Brain pericyte (primary cell): ENCODE results near the gene LIPH.
"Not testable (repeated sequence)": the region's sequence is repeated elsewhere in the genome, so short reads cannot be mapped to it uniquely, and the experiment has no call there.

Experiments
- DNase-seq: peaks from one replicate; pipeline ENCODE4 v3.0.0-alpha.2; 2012; ENCODE audit warnings: low read depth, low spot score

LIPH gene

DNA sequence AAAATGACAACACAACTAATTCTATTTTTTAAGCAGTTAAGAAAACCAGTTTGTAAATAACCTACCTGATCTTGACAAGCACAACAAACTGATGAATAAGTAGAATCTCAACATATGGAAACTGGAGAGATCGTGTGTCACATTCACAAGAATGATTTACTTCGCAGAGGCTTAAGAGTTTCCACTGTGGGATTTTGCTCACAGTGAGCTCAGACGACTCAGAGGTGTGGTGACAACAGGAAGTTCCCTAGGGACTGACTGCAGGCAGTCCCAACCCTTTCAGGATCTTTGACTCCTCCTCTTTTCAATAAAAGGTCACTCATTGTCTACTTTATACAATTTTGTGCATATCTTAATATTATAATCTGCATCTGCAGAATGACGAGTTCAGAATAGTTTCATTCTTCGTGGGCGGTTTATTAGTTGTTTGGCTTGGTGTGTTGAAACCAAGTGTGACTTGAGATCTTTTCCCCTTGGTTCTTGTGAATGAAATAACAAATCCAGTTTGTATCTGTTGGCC lies at the start of gene LIPH:
LIPH (minus strand) TSS at position 231 of the 520 bp plus-strand sequence; CDS start at position 114, 117 bp downstream.
- DNase-seq = no peak

DNA sequence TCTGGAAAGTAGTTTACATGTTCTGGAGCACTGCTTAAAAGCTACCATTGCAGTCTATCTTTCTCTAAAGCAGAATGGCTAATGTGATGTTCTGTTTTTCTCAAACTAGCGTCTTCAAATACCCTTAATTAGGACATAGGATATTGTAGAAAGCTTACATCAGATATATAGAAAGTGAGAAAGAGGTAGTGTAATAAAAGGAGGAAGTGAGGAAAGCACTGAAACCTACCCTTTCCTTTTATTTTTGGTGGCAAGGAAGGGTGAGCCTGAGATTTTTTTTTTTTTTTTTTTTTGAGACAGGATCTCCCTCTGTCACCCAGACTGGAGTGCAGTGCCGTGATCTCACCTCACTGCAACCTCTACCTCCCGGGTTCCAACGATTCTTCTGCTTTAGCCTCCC lies 43.1 kb upstream of the LIPH start:
- DNase-seq = no peak

DNA sequence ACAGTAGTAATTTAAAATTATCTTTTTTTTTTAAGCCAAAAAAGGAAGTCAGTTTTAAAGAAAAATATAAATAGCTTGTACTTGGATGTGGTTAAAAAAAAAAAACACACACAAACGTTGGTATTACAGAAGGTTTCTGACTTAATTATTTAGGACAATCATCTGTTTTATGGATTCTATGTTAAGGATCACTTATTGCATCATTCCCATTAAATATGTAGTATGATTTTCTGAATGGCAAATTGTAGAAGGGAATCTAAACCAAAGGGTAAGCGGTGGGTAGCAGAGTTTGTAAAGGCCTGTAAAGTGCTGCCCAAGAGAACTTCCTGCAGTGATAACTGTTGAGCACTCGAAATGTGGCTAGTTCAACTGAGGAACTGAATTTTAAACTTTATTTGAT lies 41.7 kb upstream of the LIPH start:
- no peak for DNase-seq

DNA sequence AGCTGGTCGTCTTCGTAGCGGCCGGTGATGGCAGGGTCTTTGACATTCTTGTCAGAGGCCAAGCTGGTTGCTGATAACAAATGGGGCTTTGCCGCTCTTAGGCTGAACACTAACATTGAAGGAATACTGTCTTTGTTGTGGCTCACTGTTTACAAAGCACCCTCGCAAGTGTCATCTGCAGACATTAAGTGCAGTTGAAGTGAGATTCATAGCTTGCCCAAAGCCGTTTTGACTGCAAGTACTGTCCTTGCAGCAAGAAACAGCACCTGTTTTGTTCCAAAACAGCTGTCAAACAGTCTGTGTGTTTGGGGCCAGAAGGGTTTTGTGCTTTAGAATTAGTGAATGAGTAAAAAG lies 34.3 kb upstream of the LIPH start:
- DNase-seq = peak; percentile 12

DNA sequence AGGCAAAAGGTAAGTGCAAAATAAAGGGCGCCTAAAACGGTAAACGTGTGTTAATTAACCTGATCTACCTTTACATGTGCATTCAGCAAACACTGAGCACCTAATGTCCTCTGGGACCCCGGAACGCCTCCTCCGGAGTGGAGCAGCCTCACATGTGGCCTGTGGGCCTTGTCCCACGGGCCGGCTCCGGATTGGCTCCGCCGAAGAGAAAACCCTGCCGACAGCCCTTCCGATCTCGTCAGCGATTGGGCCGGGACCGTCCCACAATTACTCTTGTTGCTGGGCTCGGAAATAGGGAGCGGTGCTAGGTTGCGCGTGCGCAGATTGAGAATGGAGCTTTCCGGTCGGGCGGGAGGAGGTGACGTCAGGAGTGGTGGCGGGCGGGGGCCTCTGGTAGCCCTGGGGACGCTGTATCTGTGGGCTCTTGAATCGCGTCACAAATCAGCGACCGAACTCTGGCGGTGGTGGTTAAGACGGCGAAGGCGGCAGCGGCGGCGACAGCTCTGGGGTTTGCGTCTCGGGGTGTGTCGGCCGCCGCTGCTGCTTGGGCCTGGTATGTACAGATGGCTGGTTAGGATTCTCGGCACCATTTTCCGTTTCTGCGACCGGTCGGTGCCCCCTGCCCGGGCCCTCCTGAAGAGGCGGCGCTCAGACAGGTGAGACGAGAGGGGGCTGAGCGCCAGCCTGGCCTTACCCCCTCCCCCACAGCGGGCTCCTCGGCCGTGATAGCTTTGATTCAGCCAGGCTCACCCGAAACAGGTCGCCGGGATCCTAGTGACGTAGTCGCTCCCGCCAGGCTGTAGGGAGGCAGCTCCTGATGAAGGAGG lies 33.7 kb upstream of the LIPH start, which contains the start of gene SENP2:
SENP2 (plus strand) TSS at position 437 of the 827 bp plus-strand sequence; CDS start at position 556, 119 bp downstream.
- DNase-seq = peak; percentile 97

DNA sequence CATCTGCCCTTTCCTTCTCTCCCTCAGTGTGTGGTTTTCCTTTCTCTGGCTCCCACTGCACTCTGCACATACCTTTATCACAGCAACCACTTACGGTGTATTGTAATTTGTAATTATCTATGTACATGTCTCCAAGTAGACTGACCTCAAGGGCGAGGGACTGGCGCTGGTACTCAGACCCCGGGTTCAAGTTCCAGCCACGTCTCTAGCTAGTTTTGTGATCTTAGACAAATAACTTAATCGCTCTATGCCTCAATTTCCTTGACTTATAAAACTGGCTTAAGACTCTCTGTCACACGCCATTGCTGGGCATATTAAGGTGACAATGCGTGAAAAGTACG lies 33.1 kb upstream of the LIPH start:
- DNase-seq = no peak

DNA sequence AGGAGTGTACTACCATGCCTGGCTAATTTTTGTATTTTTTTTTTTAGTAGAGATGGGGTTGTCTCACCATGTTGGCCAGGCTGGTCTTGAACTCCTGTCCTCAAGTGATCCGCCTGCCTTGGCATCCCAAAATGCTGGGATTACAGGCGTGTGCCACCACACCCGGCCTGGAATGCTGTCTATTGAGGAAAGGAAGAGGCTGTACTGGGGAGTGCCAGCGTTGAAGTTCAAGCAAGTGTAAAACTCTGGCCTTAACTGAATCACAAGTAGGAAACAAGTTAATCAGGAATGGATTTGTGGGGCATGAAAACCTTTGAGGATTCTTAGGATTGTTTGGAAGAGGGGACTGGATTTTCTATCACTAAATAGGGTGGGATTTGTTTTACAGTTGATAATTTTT lies 32.3 kb upstream of the LIPH start:
- no peak for DNase-seq

DNA sequence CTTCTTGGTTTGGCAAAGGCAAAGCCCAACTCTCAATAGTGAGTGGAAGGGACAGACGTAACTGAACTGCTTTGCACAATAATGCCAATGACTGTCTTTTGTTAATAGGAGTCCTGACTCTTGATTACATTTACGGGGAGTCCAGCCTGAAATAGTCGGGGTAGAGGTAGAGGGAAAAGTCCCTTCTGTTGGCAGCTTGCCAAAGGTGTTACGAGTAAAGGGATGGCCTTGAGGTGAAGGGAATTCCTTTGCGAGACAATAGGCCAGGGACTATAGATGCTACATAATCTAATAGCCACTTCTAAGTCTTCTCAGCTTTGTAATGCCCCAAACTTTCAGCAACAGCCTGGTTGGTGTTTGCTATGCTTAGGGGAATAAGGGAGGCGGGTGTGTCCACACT lies 31.5 kb upstream of the LIPH start:
- DNase-seq = no peak

DNA sequence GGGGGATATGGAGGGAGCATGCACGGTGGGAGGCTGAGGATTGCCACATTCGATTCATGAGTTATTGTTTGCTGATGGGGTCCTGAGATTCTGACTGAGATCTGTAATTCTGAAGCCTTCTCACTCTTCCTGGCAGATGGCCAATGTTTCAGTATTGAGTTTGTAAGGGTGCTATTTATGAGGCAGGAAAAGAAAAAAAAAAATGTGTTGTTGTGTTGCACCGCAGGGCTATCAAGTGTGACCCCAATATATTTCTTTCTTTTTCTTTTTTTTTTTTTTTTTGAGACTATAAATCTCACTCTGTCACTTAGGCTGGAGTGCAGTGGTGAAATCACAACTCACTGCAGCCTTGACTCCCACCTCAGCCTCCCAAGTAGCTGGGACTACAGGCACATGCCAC lies 30.5 kb upstream of the LIPH start:
- no peak for DNase-seq

DNA sequence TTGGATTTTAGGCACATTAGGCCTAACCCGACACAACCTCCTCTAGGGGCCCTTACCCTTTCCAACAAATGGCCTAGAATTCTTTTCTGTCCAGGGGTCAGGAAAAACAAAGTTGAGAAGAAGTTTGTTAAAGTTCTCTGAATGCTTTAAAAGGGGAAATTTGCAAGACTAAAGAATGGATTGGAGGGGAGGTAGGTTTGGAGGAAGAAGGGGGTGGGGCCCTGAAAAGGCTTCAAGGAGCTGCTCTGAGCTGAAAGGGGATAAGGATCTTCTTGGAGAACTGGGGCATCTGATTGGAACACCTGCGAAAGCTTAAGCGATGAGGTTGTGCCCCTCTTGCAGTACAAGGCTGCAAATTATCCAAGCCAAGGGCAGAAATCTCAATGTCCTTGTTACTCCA lies 29.8 kb upstream of the LIPH start:
- no peak for DNase-seq

DNA sequence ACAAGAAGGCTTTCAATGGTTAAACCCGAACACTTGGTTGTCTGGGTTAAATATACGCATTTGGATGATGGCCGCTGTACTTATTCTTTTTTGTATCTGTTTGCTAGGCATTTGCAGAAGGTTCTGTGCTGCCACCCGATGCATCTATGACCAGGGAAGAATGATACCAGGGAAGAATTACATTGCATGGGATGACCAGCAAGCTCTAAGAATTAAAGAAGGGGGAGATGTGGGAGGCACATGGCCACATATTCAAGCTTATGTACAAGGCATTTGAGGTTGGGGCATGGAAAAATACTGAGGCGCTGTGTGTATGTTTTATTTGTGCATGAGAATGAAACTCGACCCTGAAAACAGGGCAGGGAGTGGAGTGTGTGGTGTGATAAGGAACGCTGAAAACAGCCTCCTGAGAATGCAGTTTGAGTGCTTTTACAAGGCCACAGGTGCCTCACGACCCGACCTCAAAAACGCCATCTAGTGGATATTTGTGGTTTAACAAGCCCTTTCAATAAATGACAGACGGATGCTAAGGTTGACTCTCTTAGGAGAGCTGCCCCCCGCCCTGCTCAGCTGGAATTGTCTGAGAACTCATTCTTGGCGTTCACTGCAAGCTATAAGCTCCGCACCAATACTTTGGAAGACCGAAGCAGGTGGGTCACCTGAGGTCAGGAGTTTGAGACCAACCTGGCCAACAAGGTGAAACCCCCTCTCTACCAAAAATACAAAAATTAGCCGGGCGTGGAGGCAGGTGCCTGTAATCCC lies 22.9 kb upstream of the LIPH start:
- not testable (repeated sequence) for DNase-seq

DNA sequence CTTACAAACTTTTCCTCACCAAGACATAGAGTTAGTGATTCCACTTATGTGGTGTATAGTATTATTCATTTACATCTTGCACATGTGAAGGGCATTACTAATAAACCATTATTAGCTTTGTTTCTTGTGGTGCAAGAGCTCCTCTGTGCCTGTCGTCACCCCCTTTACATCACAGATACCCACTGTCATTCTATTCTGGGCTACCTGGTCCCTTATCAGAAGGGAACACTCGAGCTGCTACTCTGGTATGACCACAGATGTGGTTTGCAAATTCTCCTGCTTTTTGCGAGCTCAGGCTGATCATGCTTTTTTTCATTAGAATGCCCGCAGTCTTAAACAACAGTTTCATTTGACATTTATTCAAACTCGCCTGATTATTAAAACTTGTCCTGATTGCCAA lies 19.8 kb upstream of the LIPH start:
- DNase-seq = no peak

DNA sequence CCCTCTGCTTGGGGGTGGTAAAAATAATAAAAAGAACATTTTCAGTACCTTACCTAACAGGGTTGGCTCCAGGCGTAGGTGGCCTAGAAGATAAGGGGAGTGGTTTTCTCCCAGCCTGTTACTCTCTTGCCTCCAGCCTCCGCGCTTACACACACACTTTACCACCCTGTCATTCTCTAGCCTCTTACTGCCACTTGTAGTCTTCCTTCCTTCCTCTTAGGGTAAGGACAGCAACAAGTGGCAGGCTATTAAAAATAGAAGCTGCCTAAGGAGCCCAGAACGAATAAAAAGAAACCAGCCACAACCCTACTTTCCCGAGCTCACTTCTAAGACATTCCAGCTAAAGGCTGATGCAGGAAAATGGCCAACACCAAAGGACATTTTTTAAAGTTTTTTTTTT lies 9.6 kb upstream of the LIPH start:
- DNase-seq = no peak

DNA sequence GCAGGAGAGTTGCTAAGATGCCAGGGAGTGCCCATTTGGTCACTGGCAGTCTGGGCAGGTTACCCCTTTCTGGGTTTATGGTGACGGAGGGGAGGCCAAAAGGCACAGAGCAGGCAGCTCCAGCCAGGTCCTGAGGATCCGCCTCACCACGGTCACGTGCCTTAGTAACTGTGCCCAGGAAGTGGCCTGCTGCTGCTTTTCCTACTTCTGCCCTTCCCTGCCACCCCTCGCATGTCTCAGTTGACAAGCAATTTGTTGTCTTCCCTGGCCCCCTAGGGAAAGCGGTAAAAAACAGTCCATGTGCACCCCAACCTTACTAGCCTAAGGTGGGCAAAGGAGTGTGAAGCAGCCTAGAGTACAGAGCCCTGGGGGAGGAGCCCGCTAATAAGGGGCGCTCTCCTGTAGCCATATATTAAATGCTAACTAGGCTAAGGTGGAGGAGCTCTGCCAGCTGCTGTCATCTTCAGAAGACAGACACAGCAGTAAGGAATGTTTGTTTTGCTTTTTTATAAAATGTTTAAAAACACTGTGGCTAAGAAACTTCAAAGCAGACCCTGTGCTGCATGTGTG lies 9.1 kb upstream of the LIPH start:
- DNase-seq = no peak

DNA sequence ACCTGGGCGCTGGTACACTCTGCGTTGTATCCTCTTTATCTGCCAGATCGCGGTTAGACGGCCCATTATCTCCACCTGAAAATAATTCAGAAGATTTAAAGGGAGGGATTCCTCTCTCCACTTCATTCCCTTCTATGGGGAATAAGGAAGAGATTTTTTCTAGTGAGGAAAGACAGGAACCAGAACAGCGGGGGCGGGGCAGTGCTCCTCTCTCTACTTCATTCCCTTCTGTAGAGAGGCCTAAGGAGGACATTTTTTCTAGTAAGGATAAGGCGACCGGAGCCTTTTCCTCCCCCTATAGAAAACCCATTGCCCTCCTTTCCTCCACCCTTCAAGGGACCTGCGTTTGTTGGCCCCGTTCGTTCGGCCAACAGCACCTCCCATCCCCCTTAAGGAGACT lies 8.3 kb upstream of the LIPH start:
- DNase-seq = no peak

DNA sequence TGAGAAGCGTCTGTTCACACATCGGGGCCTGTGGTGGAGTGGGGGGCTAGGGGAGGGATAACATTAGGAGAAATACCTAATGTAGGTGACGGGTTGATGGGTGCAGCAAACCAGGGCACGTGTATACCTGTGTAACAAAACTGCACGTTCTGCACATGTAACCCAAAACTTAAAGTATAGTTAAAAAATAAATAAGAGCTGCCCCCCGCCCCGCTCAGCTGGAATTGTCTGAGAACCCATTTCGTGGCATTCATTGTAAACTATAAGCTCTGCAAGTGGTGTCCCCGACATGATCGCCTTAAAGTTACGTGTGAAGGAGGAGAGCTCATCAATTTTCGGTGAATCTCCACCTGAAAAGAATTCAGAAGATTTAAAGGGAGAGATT lies 7.3 kb upstream of the LIPH start:
- no peak for DNase-seq

DNA sequence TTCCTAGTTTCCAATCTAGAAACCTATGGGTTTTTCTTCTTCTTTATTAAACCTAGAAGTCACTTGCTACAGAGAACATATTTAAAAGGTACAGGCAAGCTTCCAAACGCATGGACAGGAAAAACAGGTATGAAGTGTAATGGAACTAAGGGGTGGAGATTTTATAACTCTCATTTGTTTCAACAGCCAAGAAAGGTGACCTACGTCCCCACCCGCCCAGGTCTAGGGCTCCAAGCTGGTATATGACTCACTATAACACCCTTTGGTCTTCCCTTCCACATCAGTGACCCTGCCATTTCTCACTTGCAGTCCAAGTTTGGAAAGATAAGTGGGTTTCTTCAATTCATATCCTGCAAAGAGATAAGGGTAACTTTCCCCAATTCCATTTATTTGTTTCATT lies 6.0 kb upstream of the LIPH start:
- no peak for DNase-seq

DNA sequence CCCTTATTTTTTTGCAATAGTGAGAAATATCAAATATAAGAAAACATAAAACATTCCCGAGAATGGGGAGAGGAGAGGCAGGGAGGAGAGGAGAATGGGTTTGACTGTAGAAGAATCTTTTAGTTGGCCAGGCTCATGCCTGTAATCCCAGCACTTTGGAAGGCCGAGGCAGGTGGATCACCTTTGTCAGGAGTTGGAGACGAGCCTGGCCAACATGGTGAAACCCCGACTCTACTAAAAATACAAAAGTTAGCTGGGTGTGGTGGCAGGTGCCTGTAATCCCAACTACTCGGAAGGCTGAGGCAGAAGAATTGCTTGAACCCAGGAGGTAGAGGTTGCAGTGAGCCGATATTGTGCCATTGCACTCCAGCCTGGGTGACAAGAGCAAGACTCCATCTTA lies 4.3 kb upstream of the LIPH start:
- DNase-seq = not testable (repeated sequence)

DNA sequence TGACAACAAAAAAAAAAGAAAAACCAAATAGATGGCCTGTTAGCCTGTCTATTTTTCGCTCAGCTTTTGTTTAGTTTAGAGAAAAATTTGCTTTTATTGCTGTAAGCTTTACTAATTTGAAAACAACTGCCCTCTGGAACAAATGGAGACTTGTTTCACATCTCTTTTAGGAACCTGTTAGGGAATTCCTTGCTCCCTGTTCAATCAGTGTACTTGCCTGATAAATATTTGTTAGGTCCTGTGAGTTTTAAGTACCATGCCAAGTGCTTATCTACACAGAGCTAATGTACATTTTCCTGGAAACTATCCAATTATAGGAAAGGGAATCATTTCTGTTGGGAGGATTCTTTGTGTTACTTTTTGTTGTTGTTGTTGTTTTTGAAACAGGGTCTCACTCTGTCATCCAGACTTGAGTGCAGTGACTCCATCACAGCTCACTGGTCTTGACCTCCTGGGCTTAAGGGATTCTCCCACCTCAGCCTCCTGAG lies 3.5 kb upstream of the LIPH start:
- DNase-seq = no peak

DNA sequence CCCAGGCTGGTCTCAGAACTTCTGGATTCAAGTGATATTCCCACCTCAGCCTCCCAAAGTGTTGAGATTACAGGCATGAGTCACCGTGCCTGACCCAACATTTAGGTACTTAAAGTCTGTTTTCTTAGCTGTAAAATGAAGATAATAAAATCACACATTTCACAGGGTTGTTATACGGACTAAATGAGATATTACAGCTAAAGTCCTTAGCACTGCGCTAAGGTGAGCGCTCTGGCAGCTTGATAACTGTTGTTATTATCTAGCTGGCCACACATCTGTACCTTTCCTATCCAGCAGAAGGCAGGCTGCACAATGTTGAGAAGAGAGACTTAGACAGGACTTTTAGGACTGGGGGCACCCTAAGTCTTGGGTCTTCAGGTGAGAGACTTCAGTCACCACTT lies 2.7 kb upstream of the LIPH start:
- DNase-seq = no peak

DNA sequence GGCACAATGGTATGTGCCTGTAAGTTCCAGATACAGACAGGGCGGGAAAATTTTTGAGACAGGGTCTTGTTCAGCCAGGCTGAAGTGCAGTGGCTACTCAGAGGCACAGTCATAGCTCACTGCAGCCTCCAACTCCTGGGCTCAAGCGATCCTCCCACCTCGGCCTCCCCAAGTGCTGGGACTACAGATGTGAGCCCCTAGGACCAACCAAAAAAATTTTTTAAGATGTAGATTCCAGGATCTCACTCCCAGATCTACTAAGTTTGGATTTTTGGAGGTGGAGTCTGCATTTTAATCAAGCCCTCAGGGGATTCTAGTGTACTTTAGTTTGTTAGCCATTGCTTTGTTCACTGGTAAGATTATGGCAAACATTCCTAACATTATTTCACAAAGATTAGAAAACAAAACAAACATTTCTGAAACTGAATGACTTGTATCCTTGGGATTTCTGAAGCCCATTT lies 2.7 kb downstream of the LIPH start:
- no peak for DNase-seq

DNA sequence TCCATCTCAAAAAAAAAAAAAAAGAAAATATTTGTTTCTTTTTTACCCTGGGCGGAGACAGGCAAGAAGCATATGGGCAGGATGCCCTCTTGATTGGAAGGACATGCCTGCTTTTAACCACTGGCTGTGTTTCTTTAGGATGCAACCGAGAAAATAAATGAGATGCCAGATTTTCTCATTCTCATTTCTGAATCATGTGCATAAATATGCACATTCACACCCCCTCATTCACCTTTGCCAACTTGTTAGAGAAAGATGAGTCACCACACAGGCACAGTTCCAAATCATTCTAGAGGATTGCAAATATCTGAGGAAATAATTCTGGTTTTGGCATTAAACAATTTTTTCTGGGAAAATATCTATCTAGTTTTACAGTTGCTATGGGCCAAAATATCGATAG lies 3.3 kb downstream of the LIPH start:
- DNase-seq = peak; percentile 12
